ENCODE data around the gene PRSS2.

DNA sequence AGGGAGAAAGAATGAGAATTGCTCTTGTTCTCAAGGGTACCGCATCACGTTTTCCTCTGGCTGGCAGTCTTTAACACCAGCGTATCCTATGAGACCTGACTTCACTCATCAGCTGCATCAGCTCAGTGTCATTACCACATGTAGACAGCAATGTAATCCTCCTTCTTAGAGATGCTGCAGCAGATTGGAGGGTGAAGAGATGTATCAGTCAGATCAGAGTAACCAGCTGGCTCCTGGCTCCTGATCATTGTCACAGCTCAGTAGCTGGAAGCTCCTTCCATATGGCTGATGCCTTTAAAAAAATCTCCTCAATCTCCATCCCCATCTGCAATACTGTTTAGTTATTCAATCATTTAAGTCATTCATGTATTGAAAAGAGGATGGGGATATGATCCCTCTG lies 44.4 kb downstream of the PRSS2 start:
- TF ChIP-seq, protein P1, sequence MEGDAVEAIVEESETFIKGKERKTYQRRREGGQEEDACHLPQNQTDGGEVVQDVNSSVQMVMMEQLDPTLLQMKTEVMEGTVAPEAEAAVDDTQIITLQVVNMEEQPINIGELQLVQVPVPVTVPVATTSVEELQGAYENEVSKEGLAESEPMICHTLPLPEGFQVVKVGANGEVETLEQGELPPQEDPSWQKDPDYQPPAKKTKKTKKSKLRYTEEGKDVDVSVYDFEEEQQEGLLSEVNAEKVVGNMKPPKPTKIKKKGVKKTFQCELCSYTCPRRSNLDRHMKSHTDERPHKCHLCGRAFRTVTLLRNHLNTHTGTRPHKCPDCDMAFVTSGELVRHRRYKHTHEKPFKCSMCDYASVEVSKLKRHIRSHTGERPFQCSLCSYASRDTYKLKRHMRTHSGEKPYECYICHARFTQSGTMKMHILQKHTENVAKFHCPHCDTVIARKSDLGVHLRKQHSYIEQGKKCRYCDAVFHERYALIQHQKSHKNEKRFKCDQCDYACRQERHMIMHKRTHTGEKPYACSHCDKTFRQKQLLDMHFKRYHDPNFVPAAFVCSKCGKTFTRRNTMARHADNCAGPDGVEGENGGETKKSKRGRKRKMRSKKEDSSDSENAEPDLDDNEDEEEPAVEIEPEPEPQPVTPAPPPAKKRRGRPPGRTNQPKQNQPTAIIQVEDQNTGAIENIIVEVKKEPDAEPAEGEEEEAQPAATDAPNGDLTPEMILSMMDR (IDR thresholded peaks at IDR 0.05), result no peak
- no peak for TF ChIP-seq POLR2A (IDR thresholded peaks at IDR 0.05)

All from lower leg skin (tissue), 3 donors.